H9 (cell line): ENCODE measurements around the gene GNGT2. TPM values are rescaled to one million over a fixed set of nuclear protein-coding genes. Genes with fewer than 3 reads are reported as not detected.
"Not testable (repeated sequence)": the region's sequence is repeated elsewhere in the genome, so short reads cannot be mapped to it uniquely, and the experiment has no call there.

Experiments used
- DNase-seq: peaks from one replicate; pipeline ENCODE4 v3.0.0-alpha.2; 2017
- H2AFZ ChIP-seq: one replicate; pipeline ENCODE4 v1.6.1; 2013; ENCODE audit warnings: mild to moderate bottlenecking, low read length, control low read depth, moderate library complexity
- H2AK5ac ChIP-seq: 2 replicates; pipeline ENCODE4 v1.6.1; 2013; ENCODE audit warnings: low read length, control low read depth, mixed read lengths; ENCODE audit not compliant: insufficient read length
- H2BK120ac ChIP-seq: one replicate; pipeline ENCODE4 v1.6.1; 2013; ENCODE audit warnings: low read depth, mild to moderate bottlenecking, low read length, control low read depth, inconsistent platforms; ENCODE audit not compliant: poor library complexity, severe bottlenecking
- H2BK12ac ChIP-seq: 2 replicates; pipeline ENCODE4 v1.6.1; 2013; ENCODE audit warnings: low read length, control low read depth, mixed read lengths, low read depth; ENCODE audit not compliant: insufficient read length
- H2BK15ac ChIP-seq: 2 replicates; pipeline ENCODE4 v1.6.1; 2013; ENCODE audit warnings: low read depth, low read length, control low read depth
- H2BK20ac ChIP-seq: one replicate; pipeline ENCODE4 v1.6.1; 2013; ENCODE audit warnings: low read depth, mild to moderate bottlenecking, low read length, control low read depth, inconsistent platforms; ENCODE audit not compliant: poor library complexity, severe bottlenecking
- H2BK5ac ChIP-seq: 2 replicates; pipeline ENCODE4 v1.6.1; 2013; ENCODE audit warnings: low read length, control low read depth, mixed read lengths; ENCODE audit not compliant: insufficient read length
- H3K14ac ChIP-seq: 2 replicates; pipeline ENCODE4 v1.6.1; 2013; ENCODE audit warnings: low read length, control low read depth; ENCODE audit not compliant: insufficient read depth
- H3K18ac ChIP-seq: 2 replicates; pipeline ENCODE4 v1.6.1; 2013; ENCODE audit warnings: low read depth, mild to moderate bottlenecking, mixed read lengths, low read length, control low read depth; ENCODE audit not compliant: insufficient read length
- H3K23ac ChIP-seq: 2 replicates; pipeline ENCODE4 v1.6.1; 2013; ENCODE audit warnings: low read length, control low read depth, mixed read lengths, low read depth; ENCODE audit not compliant: insufficient read length
- H3K23me2 ChIP-seq: 2 replicates; pipeline ENCODE4 v1.6.1; 2013; ENCODE audit warnings: low read depth, mild to moderate bottlenecking, mixed read lengths, low read length, control low read depth; ENCODE audit not compliant: insufficient read length, poor library complexity, severe bottlenecking
- H3K27ac ChIP-seq: 2 replicates; pipeline ENCODE4 v1.5.1; 2013; ENCODE audit warnings: low read length, control low read depth, mixed read lengths, low read depth; ENCODE audit not compliant: insufficient read length
- H3K27me3 ChIP-seq: 2 replicates; pipeline ENCODE4 v1.6.1; 2013; ENCODE audit warnings: low read length, control low read depth, inconsistent platforms; ENCODE audit not compliant: insufficient read depth
- H3K4ac ChIP-seq: 2 replicates; pipeline ENCODE4 v1.6.1; 2013; ENCODE audit warnings: low read depth, mild to moderate bottlenecking, control low read depth, inconsistent platforms, low read length, moderate library complexity
- H3K4me1 ChIP-seq: 2 replicates; pipeline ENCODE4 v1.6.1; 2013; ENCODE audit warnings: low read length, control low read depth, inconsistent platforms; ENCODE audit not compliant: insufficient read depth
- H3K4me2 ChIP-seq: 2 replicates; pipeline ENCODE4 v1.6.1; 2013; ENCODE audit warnings: low read length, control low read depth, mixed read lengths; ENCODE audit not compliant: insufficient read length, insufficient read depth
- H3K56ac ChIP-seq: 2 replicates; pipeline ENCODE4 v1.6.1; 2013; ENCODE audit warnings: low read depth, mild to moderate bottlenecking, mixed read lengths, low read length, control low read depth; ENCODE audit not compliant: insufficient read length
- H3K79me1 ChIP-seq: 2 replicates; pipeline ENCODE4 v1.6.1; 2013; ENCODE audit warnings: low read depth, mild to moderate bottlenecking, moderate library complexity, low read length, control low read depth, inconsistent platforms; ENCODE audit not compliant: insufficient read depth, poor library complexity, severe bottlenecking
- H3K79me2 ChIP-seq: 2 replicates; pipeline ENCODE4 v1.6.1; 2013; ENCODE audit warnings: low read length, control low read depth, inconsistent platforms; ENCODE audit not compliant: insufficient read depth
- H3K9ac ChIP-seq: 2 replicates; pipeline ENCODE4 v1.6.1; 2013; ENCODE audit warnings: low read length, control low read depth, mixed read lengths; ENCODE audit not compliant: insufficient read length; ENCODE audit errors: extremely low read depth
- H3K9me3 ChIP-seq: one replicate; pipeline ENCODE4 v1.6.1; 2013; ENCODE audit warnings: low read depth, low read length, inconsistent platforms; ENCODE audit not compliant: control insufficient read depth
- H3T11ph ChIP-seq: one replicate; pipeline ENCODE4 v1.6.1; 2013; ENCODE audit warnings: mild to moderate bottlenecking, low read length, control low read depth, inconsistent platforms
- H4K20me1 ChIP-seq: one replicate; pipeline ENCODE4 v1.6.1; 2013; ENCODE audit not compliant: control insufficient read depth, insufficient read length, insufficient read depth
- H4K5ac ChIP-seq: 2 replicates; pipeline ENCODE4 v1.6.1; 2013; ENCODE audit warnings: low read depth, mild to moderate bottlenecking, mixed read lengths, low read length, control low read depth; ENCODE audit not compliant: insufficient read length
- H4K8ac ChIP-seq: replicated peaks from 2 replicates; pipeline ENCODE4 v1.6.1; 2013; ENCODE audit warnings: low read length, control low read depth, mixed read lengths, low read depth; ENCODE audit not compliant: insufficient read length
- H4K91ac ChIP-seq: 2 replicates; pipeline ENCODE4 v1.6.1; 2013; ENCODE audit warnings: low read depth, mild to moderate bottlenecking, moderate library complexity, mixed read lengths, low read length, control low read depth; ENCODE audit not compliant: insufficient read length
- H3K27ac Mint-ChIP-seq, 3 experiments: 2 replicates in 2 of 3; 3 replicates in 1 of 3; pipeline ENCODE4 v1.8.0; 2020 to 2021; ENCODE audit warnings: mixed read lengths in 3 of 3, mild to moderate bottlenecking in 1 of 3, moderate library complexity in 1 of 3
- H3K27me3 Mint-ChIP-seq: 2 replicates; pipeline ENCODE4 v1.8.0; 2021; ENCODE audit warnings: low read depth, mild to moderate bottlenecking, moderate library complexity, mixed read lengths
- H3K36me3 Mint-ChIP-seq, 3 experiments: 2 replicates in 2 of 3; 3 replicates in 1 of 3; pipeline ENCODE4 v1.8.0; 2020 to 2021; ENCODE audit warnings: low read depth in 3 of 3, mixed read lengths in 3 of 3; ENCODE audit not compliant: insufficient read depth in 1 of 3
- H3K4me1 Mint-ChIP-seq, 2 experiments: 2 replicates each; pipeline ENCODE4 v1.8.0; 2020; ENCODE audit warnings: mixed read lengths in 2 of 2
- H3K4me3 Mint-ChIP-seq, 2 experiments: 2 replicates in 1 of 2; 3 replicates in 1 of 2; pipeline ENCODE4 v1.8.0; 2020 to 2021; ENCODE audit warnings: mild to moderate bottlenecking in 2 of 2, mixed read lengths in 2 of 2, moderate library complexity in 1 of 2
- H3K9me3 Mint-ChIP-seq, 2 experiments: 2 replicates in 1 of 2; 3 replicates in 1 of 2; pipeline ENCODE4 v1.8.0; 2020; ENCODE audit warnings: mild to moderate bottlenecking in 2 of 2, mixed read lengths in 2 of 2, moderate library complexity in 1 of 2
- WGBS: extraction: QIAGEN DNeasy Blood & Tissue Kit; methylation state at CpG from one replicate; pipeline ENCODE4 v1.1.7; 2013; ENCODE audit warnings: missing lambda C conversion rate, low lambda C conversion rate, mixed read lengths; ENCODE audit not compliant: insufficient read length; ENCODE audit errors: extremely low coverage; 5-methylcytosine and 5-hydroxymethylcytosine counted together
- total RNA-seq: library from RNA; stranded (reverse); gene quantifications from 2 replicates; pipeline ENCODE4 v1.2.1, GENCODE V29; 2021
- TF ChIP-seq, protein P1 (sequence below): fragments of 200-600 bp; sonication (generic); conservative IDR thresholded peaks from 3 replicates; pipeline ENCODE4 v1.8.0; 2021; ENCODE audit warnings: antibody characterized with exemption, mild to moderate bottlenecking

Gene GNGT2
- total RNA-seq, 1 experiment from 2014 or later, result 0.42 TPM

DNA sequence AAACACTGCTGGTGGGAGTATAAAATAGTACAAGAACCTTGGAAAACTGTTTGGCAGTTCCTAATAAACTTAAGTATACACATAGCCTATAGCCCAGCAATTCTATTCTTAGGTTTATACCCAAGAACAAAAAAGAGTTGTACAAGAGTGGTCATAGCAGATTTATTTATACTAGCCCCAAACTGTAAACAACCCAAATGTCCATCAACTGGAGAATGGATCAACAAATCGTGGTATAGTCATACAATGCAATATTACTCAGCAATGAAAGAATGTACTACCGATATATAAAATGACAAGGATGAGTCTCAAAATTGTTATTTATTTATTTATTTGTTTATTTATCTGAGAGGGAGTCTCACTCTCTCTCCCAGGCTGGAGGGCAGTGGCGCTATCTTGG lies 23.1 kb downstream of the GNGT2 start:
- Histone ChIP-seq H3K9ac (no peak overlapping the region), H4K8ac (no peak overlapping the region), H3K79me1 (no peaks in the 10 kb centered on the region), H4K5ac (no peak overlapping the region), H4K91ac (no peak overlapping the region), H3K27me3 (no peaks in the 10 kb centered on the region), H3K27ac (no peak overlapping the region), H3K4me1 (no peaks in the 10 kb centered on the region), H3K9me3 (no peaks in the 10 kb centered on the region), H3K18ac (no peak overlapping the region), H3K79me2 (no peaks in the 10 kb centered on the region), H3K23me2 (no peaks in the 10 kb centered on the region), H2BK120ac (no peak overlapping the region), H3K56ac (no peak overlapping the region), H2AK5ac (no peak overlapping the region), H3K4ac (no peak overlapping the region), H2BK20ac (no peak overlapping the region), H2AFZ (no peak overlapping the region), H2BK12ac (no peak overlapping the region), H3K23ac (no peak overlapping the region), H2BK15ac (no peak overlapping the region), H4K20me1 (no peaks in the 10 kb centered on the region), H3K14ac (no peak overlapping the region), H2BK5ac (no peak overlapping the region), H3T11ph (no peak overlapping the region), H3K4me2 (no peak overlapping the region)
- TF ChIP-seq, protein P1, sequence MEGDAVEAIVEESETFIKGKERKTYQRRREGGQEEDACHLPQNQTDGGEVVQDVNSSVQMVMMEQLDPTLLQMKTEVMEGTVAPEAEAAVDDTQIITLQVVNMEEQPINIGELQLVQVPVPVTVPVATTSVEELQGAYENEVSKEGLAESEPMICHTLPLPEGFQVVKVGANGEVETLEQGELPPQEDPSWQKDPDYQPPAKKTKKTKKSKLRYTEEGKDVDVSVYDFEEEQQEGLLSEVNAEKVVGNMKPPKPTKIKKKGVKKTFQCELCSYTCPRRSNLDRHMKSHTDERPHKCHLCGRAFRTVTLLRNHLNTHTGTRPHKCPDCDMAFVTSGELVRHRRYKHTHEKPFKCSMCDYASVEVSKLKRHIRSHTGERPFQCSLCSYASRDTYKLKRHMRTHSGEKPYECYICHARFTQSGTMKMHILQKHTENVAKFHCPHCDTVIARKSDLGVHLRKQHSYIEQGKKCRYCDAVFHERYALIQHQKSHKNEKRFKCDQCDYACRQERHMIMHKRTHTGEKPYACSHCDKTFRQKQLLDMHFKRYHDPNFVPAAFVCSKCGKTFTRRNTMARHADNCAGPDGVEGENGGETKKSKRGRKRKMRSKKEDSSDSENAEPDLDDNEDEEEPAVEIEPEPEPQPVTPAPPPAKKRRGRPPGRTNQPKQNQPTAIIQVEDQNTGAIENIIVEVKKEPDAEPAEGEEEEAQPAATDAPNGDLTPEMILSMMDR, result no peak
- Mint-ChIP-seq H3K27me3 (peaks cover 10% of the 10 kb centered on the region), H3K4me1 (peaks cover 3 to 5% of the 10 kb centered on the region in 2 experiments; a peak in 2 of 4 replicates), H3K9me3 (peaks cover 25 to 28% of the 10 kb centered on the region in 2 experiments), H3K27ac (no peak overlapping the region), H3K36me3 (peaks cover 10 to 23% (median 13%) of the 10 kb centered on the region in 3 experiments), H3K4me3 (no peak overlapping the region)
- no CpG with 5 or more reads among the region's 3 CpGs for WGBS
- no peak for DNase-seq

DNA sequence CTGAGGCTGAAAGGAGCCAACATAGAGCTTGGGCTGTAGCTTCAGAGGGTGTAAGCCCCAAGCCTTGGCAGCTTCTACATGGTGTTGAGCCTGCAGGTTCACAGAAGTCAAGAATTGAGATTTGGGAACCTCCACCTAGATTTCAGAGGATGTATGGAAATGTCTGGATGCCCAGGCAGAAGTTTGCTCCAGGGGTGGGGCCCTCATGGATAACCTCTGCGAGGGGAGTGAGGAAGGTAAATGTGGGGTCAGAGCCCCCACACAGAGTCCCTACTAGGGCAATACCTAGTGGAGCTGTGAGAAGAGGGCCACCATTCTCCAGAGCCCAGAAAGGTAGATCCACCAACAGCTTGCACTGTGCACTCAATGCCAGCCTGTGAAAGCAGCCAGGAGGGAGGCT lies 25.0 kb downstream of the GNGT2 start:
- Mint-ChIP-seq H3K36me3 (peaks cover 10 to 23% (median 13%) of the 10 kb centered on the region in 3 experiments), H3K9me3 (peaks cover 25 to 28% of the 10 kb centered on the region in 2 experiments), H3K27me3 (peaks cover 12% of the 10 kb centered on the region)
- not testable (repeated sequence) for H3K23me2 ChIP-seq, H3K27me3 ChIP-seq, H3K23ac ChIP-seq, H3K79me1 ChIP-seq, H3K4me2 ChIP-seq, H3K79me2 ChIP-seq, H2BK12ac ChIP-seq, DNase-seq, H3K4me1 ChIP-seq, H3K27ac ChIP-seq, H3K4me3 Mint-ChIP-seq, H4K91ac ChIP-seq, H3K18ac ChIP-seq, H3K27ac Mint-ChIP-seq, H2BK120ac ChIP-seq, H3T11ph ChIP-seq, H4K20me1 ChIP-seq, H3K4me1 Mint-ChIP-seq, H3K14ac ChIP-seq, H3K56ac ChIP-seq, H3K9me3 ChIP-seq, H2BK5ac ChIP-seq, H4K5ac ChIP-seq, H3K9ac ChIP-seq, H3K4ac ChIP-seq, H2AK5ac ChIP-seq, H2AFZ ChIP-seq, H2BK20ac ChIP-seq, H4K8ac ChIP-seq, H2BK15ac ChIP-seq
- no CpG with 5 or more reads among the region's 1 CpG for WGBS
